ENCODE data around the gene ARMC9. TPM values are rescaled to one million over a fixed set of nuclear protein-coding genes. Genes with fewer than 3 reads are reported as not detected.
A peak's percentile ranks its signal among the peaks of the same experiment; 100 is the strongest.

ARMC9 gene
- total and polyA plus RNA-seq, 2 of the 13 experiments (the other 11 are each of a cell fraction or from before 2014, with no cell fraction given), result 9.1 to 12.8 TPM

GRCh38 chr2:231161877-231162329 lies 36.5 kb upstream of the ARMC9 start:
- 91% methylated on average over 2 of the region's 2 CpGs for WGBS (ENCODE audit: low lambda C conversion rate)
- Histone ChIP-seq H3K9me3 (ENCODE audit: low read length) (no peaks in the 10 kb centered on the region), H3K4me3 (replicated peaks in 1 of 3; ENCODE audit: insufficient read depth in 1 of 3, low read depth in 2 of 3, low read length in 3 of 3) (no peak overlapping the region), H3K79me2 (ENCODE audit: insufficient read depth, low read length) (no peaks in the 10 kb centered on the region), H4K20me1 (ENCODE audit: insufficient read depth, low read length) (no peaks in the 10 kb centered on the region), H3K27me3 (ENCODE audit: control insufficient read depth in 1 of 2, insufficient read depth in 2 of 2, low read length in 2 of 2) (no peaks in the 10 kb centered on the region), H3K4me2 (ENCODE audit: low read depth, low read length) (no peak overlapping the region), H3K4me1 (ENCODE audit: insufficient read depth, low read length) (no peaks in the 10 kb centered on the region), H3K27ac (ENCODE audit: extremely low read length, insufficient read depth, low read length) (no peak overlapping the region), H2AFZ (ENCODE audit: low read length) (no peak overlapping the region), H3K9ac (ENCODE audit: insufficient read depth, low read depth, low read length) (no peak overlapping the region), H3K36me3 (replicated peaks in 1 of 2; ENCODE audit: control insufficient read depth in 1 of 2, insufficient read depth in 2 of 2, low read length in 2 of 2) (peaks cover 16 to 80% of the 10 kb centered on the region in 2 experiments)
- ATAC-seq (no peak), FAIRE-seq (no peak), DNase-seq (ENCODE audit: low spot score) (no peak)
- in situ Hi-C loops (cut with HindIII; ENCODE audit: extremely low pct_ligation_motif_present, low pct_unique_long_range_greater_than_20kb) (no loop called here), intact Hi-C loops (cut with micrococcal nuclease; ENCODE audit: unreplicated experiment) (no loop called here)
- ChIA-PET CTCF (ENCODE audit: low intra/inter-chr PET ratio, low total read pairs) (no interaction called here), POLR2A (no interaction called here)
- BruUV-seq (replicated peaks), result no TSS peak
- TF ChIP-seq FOSL1 (CRISPR knock-in tag; IDR thresholded peaks at IDR 0.05; ENCODE audit: borderline replicate concordance) (no peak), MAFK (conservative IDR thresholded peaks at IDR 0.05 in 1 of 2, IDR thresholded peaks at IDR 0.05 in 1 of 2; ENCODE audit: low read length in 2 of 2) (peak in 1 of 2 experiments; percentile 17; a peak in 1 of 4 replicates), HBP1 (CRISPR knock-in tag; IDR thresholded peaks at IDR 0.05; ENCODE audit: low read depth) (no peak), MAFF (IDR thresholded peaks at IDR 0.05; ENCODE audit: low read depth, low read length) (0 out of 2 replicates have a peak, but pooled peaks have one; percentile 30), ZNF335 (CRISPR knock-in tag; IDR thresholded peaks at IDR 0.05) (no peak), ZNF703 (CRISPR knock-in tag; IDR thresholded peaks at IDR 0.05; ENCODE audit: borderline replicate concordance) (no peak), ZNF318 (CRISPR knock-in tag; IDR thresholded peaks at IDR 0.05) (no peak), THAP11 (CRISPR knock-in tag; IDR thresholded peaks at IDR 0.05) (no peak), ZNF484 (CRISPR knock-in tag; IDR thresholded peaks at IDR 0.05; ENCODE audit: borderline replicate concordance, low read depth) (no peak)

Measured in HepG2 (cell line).